Gastrocnemius medialis (tissue), 4 donors: ENCODE measurements around the gene TRAPPC2L.

Experiments
- CTCF ChIP-seq, 5 experiments: fragments of 450-650 bp in 3 of 5; fragments of 200-600 bp in 2 of 5; sonication (generic) in 2 of 5; IDR thresholded peaks in 4 of 5; conservative IDR thresholded peaks in 1 of 5; 1 replicate in 4 of 5; 2 replicates in 1 of 5; pipeline ENCODE4 v1.5.1; 2016 to 2019; ENCODE audit warnings: antibody characterized with exemption in 5 of 5, mild to moderate bottlenecking in 3 of 5, moderate library complexity in 3 of 5
- POLR2A ChIP-seq, 2 donors: fragments of 450-650 bp; IDR thresholded peaks; one replicate each; pipeline ENCODE4 v1.6.1; 2017; ENCODE audit warnings: antibody characterized with exemption in 2 of 2, mild to moderate bottlenecking in 2 of 2, moderate library complexity in 2 of 2

- TF ChIP-seq CTCF (IDR thresholded peaks at IDR 0.05 in 4 of 5, conservative IDR thresholded peaks at IDR 0.05 in 1 of 5) (no peak), POLR2A (IDR thresholded peaks at IDR 0.05) (no peak)
Measured at GRCh38 chr16:88878356-88878755, 21.4 kb downstream of the TRAPPC2L start.
